Neural cell (in vitro differentiated cells): ENCODE measurements around the gene IGF1R.

Experiments used
- CTCF ChIP-seq: fragments of 450-650 bp; IDR thresholded peaks from 2 replicates; pipeline ENCODE4 v1.5.1; 2014; ENCODE audit warnings: antibody characterized with exemption, mild to moderate bottlenecking, moderate library complexity; ENCODE audit not compliant: poor library complexity, severe bottlenecking
- EZH2 ChIP-seq: fragments of 200-600, 300-800 bp; shearing (Covaris generic), sonication (generic); IDR thresholded peaks from 2 replicates; pipeline ENCODE4 v1.6.1; 2014; ENCODE audit warnings: antibody characterized with exemption, low read length, borderline replicate concordance, mild to moderate bottlenecking; ENCODE audit not compliant: insufficient read depth, poor library complexity, severe bottlenecking

GRCh38 chr15:98999233-98999632 is 350.9 kb downstream of the IGF1R start:
- TF ChIP-seq CTCF (no peak), EZH2 (no peak)
